Immature natural killer cell (primary cell): ENCODE measurements around the gene TMEM63C. TPM values are rescaled to one million over a fixed set of nuclear protein-coding genes. Genes with fewer than 3 reads are reported as not detected.

Experiments
- DNase-seq, 3 donors: peaks; one replicate each; pipeline ENCODE4 v3.0.0; 2022; ENCODE audit warnings: mixed read lengths in 1 of 3
- H3K27ac Mint-ChIP-seq, 6 donors: one replicate each; pipeline ENCODE4 v1.8.0; 2020; ENCODE audit warnings: mixed read lengths in 6 of 6, mild to moderate bottlenecking in 5 of 6, inconsistent platforms in 4 of 6, moderate library complexity in 3 of 6
- H3K27me3 Mint-ChIP-seq, 3 donors: one replicate each; pipeline ENCODE4 v1.8.0; 2020 to 2021; ENCODE audit warnings: low read depth in 3 of 3, mild to moderate bottlenecking in 3 of 3, mixed read lengths in 3 of 3, moderate library complexity in 3 of 3, inconsistent platforms in 1 of 3
- H3K36me3 Mint-ChIP-seq, 3 donors: one replicate each; pipeline ENCODE4 v1.8.0; 2020; ENCODE audit warnings: mixed read lengths in 3 of 3, inconsistent platforms in 2 of 3, mild to moderate bottlenecking in 2 of 3
- H3K4me1 Mint-ChIP-seq, 2 donors: one replicate each; pipeline ENCODE4 v1.8.0; 2020; ENCODE audit warnings: inconsistent platforms in 2 of 2, mild to moderate bottlenecking in 2 of 2, mixed read lengths in 2 of 2, moderate library complexity in 1 of 2
- H3K4me3 Mint-ChIP-seq, 5 donors: one replicate each; pipeline ENCODE4 v1.8.0; 2020; ENCODE audit warnings: mild to moderate bottlenecking in 5 of 5, mixed read lengths in 5 of 5, inconsistent platforms in 3 of 5, moderate library complexity in 3 of 5
- H3K9me3 Mint-ChIP-seq, 6 donors: one replicate each; pipeline ENCODE4 v1.8.0; 2020; ENCODE audit warnings: mild to moderate bottlenecking in 6 of 6, mixed read lengths in 6 of 6, inconsistent platforms in 4 of 6, moderate library complexity in 3 of 6
- polyA plus RNA-seq, 3 donors: library from polyadenylated mRNA; unstranded; fragments of 300-500 nt; fragmentation: Illumina TruSeq; gene quantifications; one replicate each; pipeline ENCODE4 v1.2.3, GENCODE V29; 2021

TMEM63C gene
- polyA plus RNA-seq, 3 donors from 2014 or later: 0.03 to 0.64 TPM; not detected in 1

- H3K9me3 Mint-ChIP-seq: peaks cover 0 to 3% (median 0%) of the 10 kb centered on the region in 6 donors
- peaks cover 4 to 8% (median 5%) of the 10 kb centered on the region in 3 donors for H3K27me3 Mint-ChIP-seq
Observed at GRCh38 chr14:77267937-77268699, 86.5 kb downstream of the TMEM63C start.

GRCh38 chr14:77268989-77269600 lies 87.5 kb downstream of the TMEM63C start:
- Mint-ChIP-seq H3K4me1 (no peaks in the 10 kb centered on the region), H3K4me3 (no peak overlapping the region), H3K36me3 (no peaks in the 10 kb centered on the region), H3K27me3 (peaks cover 4 to 8% (median 5%) of the 10 kb centered on the region in 3 donors), H3K27ac (no peak overlapping the region), H3K9me3 (peaks cover 0 to 3% (median 0%) of the 10 kb centered on the region in 6 donors)
- no peak for DNase-seq

More at GRCh38 chr14:77267937-77268699, 86.5 kb downstream of the TMEM63C start:
- Mint-ChIP-seq H3K4me1 (no peaks in the 10 kb centered on the region), H3K36me3 (no peaks in the 10 kb centered on the region), H3K4me3 (no peak overlapping the region), H3K27ac (no peak overlapping the region)
- no peak for DNase-seq

GRCh38 chr14:77270361-77271112 lies 88.9 kb downstream of the TMEM63C start:
- Mint-ChIP-seq H3K27ac (no peak overlapping the region), H3K9me3 (peaks cover 0 to 3% (median 0%) of the 10 kb centered on the region in 6 donors), H3K27me3 (peaks cover 4 to 8% (median 5%) of the 10 kb centered on the region in 3 donors), H3K36me3 (no peaks in the 10 kb centered on the region), H3K4me3 (no peak overlapping the region), H3K4me1 (no peaks in the 10 kb centered on the region)
- DNase-seq: no peak

- H3K36me3 Mint-ChIP-seq: no peaks in the 10 kb centered on the region
- peaks cover 0 to 3% (median 0%) of the 10 kb centered on the region in 6 donors for H3K9me3 Mint-ChIP-seq
- no peaks in the 10 kb centered on the region for H3K4me1 Mint-ChIP-seq
- peaks cover 4 to 8% (median 5%) of the 10 kb centered on the region in 3 donors for H3K27me3 Mint-ChIP-seq
- no peak within 1 kb of the TSS for H3K4me3 Mint-ChIP-seq
- H3K27ac Mint-ChIP-seq: no peak within 1 kb of the TSS
- no peak for DNase-seq
Observed at GRCh38 chr14:77271113-77271710, 89.6 kb downstream of the TMEM63C start, which contains the start of gene NGB. NGB (minus strand) TSS chr14:77271206; CDS start chr14:77270937, 269 bp downstream.

- DNase-seq: no peak
- Mint-ChIP-seq H3K4me3 (no peak overlapping the region), H3K27ac (no peak overlapping the region), H3K27me3 (peaks cover 4 to 8% (median 5%) of the 10 kb centered on the region in 3 donors), H3K4me1 (no peaks in the 10 kb centered on the region), H3K36me3 (no peaks in the 10 kb centered on the region), H3K9me3 (peaks cover 0 to 3% (median 0%) of the 10 kb centered on the region in 6 donors)
Observed at GRCh38 chr14:77272261-77272660, 90.7 kb downstream of the TMEM63C start.

- Mint-ChIP-seq H3K4me1 (no peaks in the 10 kb centered on the region), H3K27me3 (peaks cover 4 to 8% (median 5%) of the 10 kb centered on the region in 3 donors), H3K9me3 (peaks cover 0 to 3% (median 0%) of the 10 kb centered on the region in 6 donors), H3K4me3 (no peak overlapping the region), H3K36me3 (no peaks in the 10 kb centered on the region), H3K27ac (no peak overlapping the region)
- no peak for DNase-seq
Observed at GRCh38 chr14:77273796-77274195, 92.2 kb downstream of the TMEM63C start.

- DNase-seq: no peak
- H3K9me3 Mint-ChIP-seq: peaks cover 0 to 3% (median 0%) of the 10 kb centered on the region in 6 donors
- peaks cover 2 to 4% (median 4%) of the 10 kb centered on the region in 3 donors for H3K27me3 Mint-ChIP-seq
- no peak overlapping the region for H3K27ac Mint-ChIP-seq
- peaks cover 0 to 3% (median 0%) of the 10 kb centered on the region in 3 donors for H3K36me3 Mint-ChIP-seq
- no peak overlapping the region for H3K4me3 Mint-ChIP-seq
- H3K4me1 Mint-ChIP-seq: no peaks in the 10 kb centered on the region
Observed at GRCh38 chr14:77275041-77275580, 93.5 kb downstream of the TMEM63C start.

- Mint-ChIP-seq H3K9me3 (peaks cover 0 to 3% (median 0%) of the 10 kb centered on the region in 6 donors), H3K36me3 (peaks cover 0 to 3% (median 0%) of the 10 kb centered on the region in 3 donors), H3K4me1 (no peaks in the 10 kb centered on the region), H3K27ac (no peak overlapping the region), H3K27me3 (peaks cover 2 to 4% (median 3%) of the 10 kb centered on the region in 3 donors), H3K4me3 (no peak overlapping the region)
- no peak for DNase-seq
Observed at GRCh38 chr14:77275601-77276017, 94.0 kb downstream of the TMEM63C start.

- H3K27ac Mint-ChIP-seq: peak overlapping the region in 1 of 6 donors; percentile 35
- no peaks in the 10 kb centered on the region for H3K4me1 Mint-ChIP-seq
- H3K9me3 Mint-ChIP-seq: peaks cover 0 to 3% (median 0%) of the 10 kb centered on the region in 6 donors
- H3K4me3 Mint-ChIP-seq: no peak overlapping the region
- H3K36me3 Mint-ChIP-seq: peaks cover 0 to 3% (median 0%) of the 10 kb centered on the region in 3 donors
- no peak for DNase-seq
- H3K27me3 Mint-ChIP-seq: peaks cover 2 to 4% (median 3%) of the 10 kb centered on the region in 3 donors
Observed at GRCh38 chr14:77276295-77276935, 94.8 kb downstream of the TMEM63C start.

GRCh38 chr14:77276959-77277358 lies 95.4 kb downstream of the TMEM63C start:
- Mint-ChIP-seq H3K36me3 (peaks cover 0 to 3% (median 0%) of the 10 kb centered on the region in 3 donors), H3K27me3 (peaks cover 1 to 2% (median 2%) of the 10 kb centered on the region in 3 donors), H3K27ac (no peak overlapping the region), H3K4me1 (no peaks in the 10 kb centered on the region), H3K4me3 (no peak overlapping the region), H3K9me3 (peaks cover 0 to 3% (median 0%) of the 10 kb centered on the region in 6 donors)
- no peak for DNase-seq

GRCh38 chr14:77278461-77279230 lies 97.0 kb downstream of the TMEM63C start:
- Mint-ChIP-seq H3K27ac (no peak overlapping the region), H3K9me3 (no peaks in the 10 kb centered on the region), H3K36me3 (peaks cover 0 to 5% (median 2%) of the 10 kb centered on the region in 3 donors), H3K4me1 (no peaks in the 10 kb centered on the region), H3K27me3 (no peaks in the 10 kb centered on the region), H3K4me3 (no peak overlapping the region)
- DNase-seq: no peak

GRCh38 chr14:77279719-77280118 lies 98.1 kb downstream of the TMEM63C start:
- H3K27ac Mint-ChIP-seq: no peak overlapping the region
- no peaks in the 10 kb centered on the region for H3K9me3 Mint-ChIP-seq
- H3K4me1 Mint-ChIP-seq: no peaks in the 10 kb centered on the region
- DNase-seq: no peak
- H3K4me3 Mint-ChIP-seq: no peak overlapping the region
- H3K36me3 Mint-ChIP-seq: peaks cover 0 to 12% (median 8%) of the 10 kb centered on the region in 3 donors
- no peaks in the 10 kb centered on the region for H3K27me3 Mint-ChIP-seq
